ENCODE data around the gene DCLK2.

DCLK2 gene

DNA sequence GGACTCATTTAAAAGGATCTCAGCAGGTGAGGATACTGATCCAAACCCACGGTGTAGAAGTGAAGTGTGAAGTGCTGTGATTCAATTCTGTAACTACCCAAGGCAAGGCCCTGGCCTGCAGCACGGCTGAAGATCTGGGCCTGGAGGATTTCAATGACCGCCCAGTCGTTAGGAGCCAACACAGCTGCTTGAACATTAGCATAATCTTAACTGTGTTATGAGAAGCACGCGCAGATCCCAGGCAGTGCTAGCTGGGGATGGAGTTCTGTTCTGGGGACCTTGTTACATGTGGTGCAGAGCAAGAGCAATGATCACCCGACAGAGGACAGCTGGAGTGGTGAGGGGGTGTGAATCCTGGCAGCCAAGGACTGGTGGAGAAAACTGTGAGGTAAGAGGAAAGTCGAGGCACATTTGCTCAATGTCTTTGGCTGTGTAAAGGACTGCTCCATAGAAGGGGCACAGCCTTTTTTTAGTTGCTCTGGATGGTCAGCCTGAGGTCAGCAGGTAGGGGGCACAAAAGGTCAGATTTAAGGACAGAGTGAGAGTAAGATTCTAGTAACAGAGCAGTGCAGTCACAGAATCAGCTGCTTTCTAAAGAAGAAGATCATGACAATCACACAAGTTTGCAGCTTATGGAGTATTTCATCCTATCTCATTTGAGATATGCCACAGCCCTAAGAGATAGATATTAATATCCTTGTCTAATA is 181.8 kb downstream of the DCLK2 start:
- no peak overlapping the region for H3K27ac ChIP-seq
- TF ChIP-seq, protein P1, sequence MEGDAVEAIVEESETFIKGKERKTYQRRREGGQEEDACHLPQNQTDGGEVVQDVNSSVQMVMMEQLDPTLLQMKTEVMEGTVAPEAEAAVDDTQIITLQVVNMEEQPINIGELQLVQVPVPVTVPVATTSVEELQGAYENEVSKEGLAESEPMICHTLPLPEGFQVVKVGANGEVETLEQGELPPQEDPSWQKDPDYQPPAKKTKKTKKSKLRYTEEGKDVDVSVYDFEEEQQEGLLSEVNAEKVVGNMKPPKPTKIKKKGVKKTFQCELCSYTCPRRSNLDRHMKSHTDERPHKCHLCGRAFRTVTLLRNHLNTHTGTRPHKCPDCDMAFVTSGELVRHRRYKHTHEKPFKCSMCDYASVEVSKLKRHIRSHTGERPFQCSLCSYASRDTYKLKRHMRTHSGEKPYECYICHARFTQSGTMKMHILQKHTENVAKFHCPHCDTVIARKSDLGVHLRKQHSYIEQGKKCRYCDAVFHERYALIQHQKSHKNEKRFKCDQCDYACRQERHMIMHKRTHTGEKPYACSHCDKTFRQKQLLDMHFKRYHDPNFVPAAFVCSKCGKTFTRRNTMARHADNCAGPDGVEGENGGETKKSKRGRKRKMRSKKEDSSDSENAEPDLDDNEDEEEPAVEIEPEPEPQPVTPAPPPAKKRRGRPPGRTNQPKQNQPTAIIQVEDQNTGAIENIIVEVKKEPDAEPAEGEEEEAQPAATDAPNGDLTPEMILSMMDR (conservative IDR thresholded peaks at IDR 0.05; ENCODE audit: low read depth, low read length) = no peak
- no peak overlapping the region for H3K4me2 ChIP-seq
- H3K4me3 ChIP-seq (IDR thresholded peaks at IDR 0.05; ENCODE audit: insufficient read depth, low read depth, low read length) = no peak overlapping the region
- H3K79me2 ChIP-seq (ENCODE audit: insufficient read depth, low read depth) = no peaks in the 10 kb centered on the region
- no peak overlapping the region for H2AFZ ChIP-seq (ENCODE audit: low read depth)
- no peaks in the 10 kb centered on the region for H4K20me1 ChIP-seq (ENCODE audit: insufficient read depth)
- H3K27me3 ChIP-seq (ENCODE audit: insufficient read depth, low read depth) = no peaks in the 10 kb centered on the region
- no peaks in the 10 kb centered on the region for H3K36me3 ChIP-seq (ENCODE audit: insufficient read depth)
- H3K9ac ChIP-seq = no peak overlapping the region
- no peaks in the 10 kb centered on the region for H3K4me1 ChIP-seq (ENCODE audit: low read depth, poor library complexity, severe bottlenecking)

DNA sequence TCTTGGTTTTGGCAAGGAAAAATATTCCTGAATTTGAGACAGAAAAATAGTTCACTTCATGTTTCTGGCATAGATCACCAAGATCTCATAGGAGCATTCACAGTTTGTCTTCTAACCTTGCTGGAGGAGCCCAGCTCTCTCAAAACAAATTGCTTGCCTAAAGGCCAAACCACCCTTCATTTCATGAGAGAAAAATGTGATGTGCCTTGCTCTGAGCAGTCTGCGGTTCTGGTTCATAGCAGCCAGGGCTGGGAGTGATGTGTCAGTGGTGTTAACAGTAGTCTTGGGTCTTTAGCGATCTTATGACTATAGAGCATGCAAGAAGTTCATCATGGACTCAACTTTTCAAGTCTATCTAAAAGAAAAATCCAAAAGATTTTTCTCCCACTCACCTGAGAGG is 183.3 kb downstream of the DCLK2 start:
- H3K4me2 ChIP-seq = no peak overlapping the region
- H3K9ac ChIP-seq = no peak overlapping the region
- no peaks in the 10 kb centered on the region for H4K20me1 ChIP-seq (ENCODE audit: insufficient read depth)
- H3K27me3 ChIP-seq (ENCODE audit: insufficient read depth, low read depth) = no peaks in the 10 kb centered on the region
- H2AFZ ChIP-seq (ENCODE audit: low read depth) = no peak overlapping the region
- H3K79me2 ChIP-seq (ENCODE audit: insufficient read depth, low read depth) = no peaks in the 10 kb centered on the region
- TF ChIP-seq, protein P1 (conservative IDR thresholded peaks at IDR 0.05; ENCODE audit: low read depth, low read length) = no peak
- H3K4me1 ChIP-seq (ENCODE audit: low read depth, poor library complexity, severe bottlenecking) = no peaks in the 10 kb centered on the region
- no peak overlapping the region for H3K27ac ChIP-seq
- no peaks in the 10 kb centered on the region for H3K36me3 ChIP-seq (ENCODE audit: insufficient read depth)
- H3K4me3 ChIP-seq (IDR thresholded peaks at IDR 0.05; ENCODE audit: insufficient read depth, low read depth, low read length) = no peak overlapping the region

DNA sequence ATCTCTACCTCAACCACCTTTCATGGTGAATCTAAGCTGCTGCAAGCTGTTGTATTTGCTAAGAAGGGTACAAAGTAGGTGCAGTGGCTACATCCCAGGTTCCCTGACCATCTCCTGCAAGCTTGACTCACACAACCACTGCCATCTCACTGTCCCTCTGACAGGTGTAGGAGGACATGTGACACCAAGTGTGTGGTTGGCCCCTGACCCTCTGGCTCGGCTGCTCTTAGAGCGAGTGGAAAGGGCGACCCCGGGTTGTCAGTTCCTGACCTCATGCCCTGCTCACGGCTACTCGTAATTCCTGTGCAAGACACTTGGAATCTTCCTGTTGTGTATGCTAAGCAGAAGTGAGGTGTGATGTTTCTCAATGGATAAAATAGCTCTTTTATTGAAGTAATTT is 184.4 kb downstream of the DCLK2 start:
- H3K27ac ChIP-seq = no peak overlapping the region
- H3K27me3 ChIP-seq (ENCODE audit: insufficient read depth, low read depth) = no peaks in the 10 kb centered on the region
- H3K79me2 ChIP-seq (ENCODE audit: insufficient read depth, low read depth) = no peaks in the 10 kb centered on the region
- H3K9ac ChIP-seq = no peak overlapping the region
- H3K4me1 ChIP-seq (ENCODE audit: low read depth, poor library complexity, severe bottlenecking) = no peaks in the 10 kb centered on the region
- TF ChIP-seq, protein P1 (conservative IDR thresholded peaks at IDR 0.05; ENCODE audit: low read depth, low read length) = no peak
- no peak overlapping the region for H3K4me3 ChIP-seq (IDR thresholded peaks at IDR 0.05; ENCODE audit: insufficient read depth, low read depth, low read length)
- no peaks in the 10 kb centered on the region for H4K20me1 ChIP-seq (ENCODE audit: insufficient read depth)
- no peak overlapping the region for H3K4me2 ChIP-seq
- no peaks in the 10 kb centered on the region for H3K36me3 ChIP-seq (ENCODE audit: insufficient read depth)
- no peak overlapping the region for H2AFZ ChIP-seq (ENCODE audit: low read depth)

DNA sequence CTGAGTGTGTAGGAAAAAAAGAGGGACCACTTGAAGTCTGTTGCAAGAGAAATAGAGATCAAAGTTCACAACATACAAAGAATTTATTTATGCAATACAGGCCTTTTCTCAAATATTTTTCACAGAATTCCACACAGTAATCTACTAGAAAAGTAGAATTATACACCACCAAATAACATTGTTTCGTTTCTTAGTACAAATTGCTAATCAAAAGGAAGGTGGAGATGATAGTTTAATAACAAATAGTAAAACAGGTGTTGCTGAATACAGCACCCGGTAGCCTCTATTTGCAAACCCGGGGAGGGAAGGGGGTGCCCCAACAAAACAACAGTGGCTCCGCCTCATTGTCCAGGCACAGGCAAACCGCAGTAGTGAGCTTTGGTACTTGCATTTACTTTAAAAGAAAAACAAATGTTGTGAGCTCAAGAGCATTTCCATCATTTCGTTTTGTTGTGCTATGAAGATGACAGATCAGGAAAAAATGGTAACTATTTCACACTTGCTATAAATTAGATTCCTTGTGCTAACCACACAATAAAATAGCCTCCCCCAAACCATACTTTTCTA is 186.4 kb downstream of the DCLK2 start:
- TF ChIP-seq, protein P1 (conservative IDR thresholded peaks at IDR 0.05; ENCODE audit: low read depth, low read length) = no peak
- Histone ChIP-seq H3K9ac (no peak overlapping the region), H3K4me3 (IDR thresholded peaks at IDR 0.05; ENCODE audit: insufficient read depth, low read depth, low read length) (no peak overlapping the region), H3K4me2 (no peak overlapping the region), H4K20me1 (ENCODE audit: insufficient read depth) (no peaks in the 10 kb centered on the region), H3K79me2 (ENCODE audit: insufficient read depth, low read depth) (no peaks in the 10 kb centered on the region), H2AFZ (ENCODE audit: low read depth) (no peak overlapping the region), H3K27me3 (ENCODE audit: insufficient read depth, low read depth) (no peaks in the 10 kb centered on the region), H3K36me3 (ENCODE audit: insufficient read depth) (no peaks in the 10 kb centered on the region), H3K4me1 (ENCODE audit: low read depth, poor library complexity, severe bottlenecking) (no peaks in the 10 kb centered on the region), H3K27ac (no peak overlapping the region)
